Activated T-helper 17 cell treated with anti-CD3 and anti-CD28 coated beads, Interleukin-2, amount 50 U/mL, for 72 hours (primary cell): ENCODE results near the gene PACS1. TPM values are rescaled to one million over a fixed set of nuclear protein-coding genes. Genes with fewer than 3 reads are reported as not detected.

Experiments
- ATAC-seq: fragments of 150-1000 bp; cut with Tn5 transposase; replicated peaks from 2 replicates; pipeline ENCODE4 v1.10.0; 2021; ENCODE audit warnings: mild to moderate bottlenecking, moderate library complexity
- H3K27ac Mint-ChIP-seq: one replicate; pipeline ENCODE4 v1.8.0; 2022; ENCODE audit warnings: mixed read lengths
- H3K27me3 Mint-ChIP-seq: one replicate; pipeline ENCODE4 v1.8.0; 2022; ENCODE audit warnings: mixed read lengths
- H3K36me3 Mint-ChIP-seq: one replicate; pipeline ENCODE4 v1.8.0; 2022; ENCODE audit warnings: low read depth, mild to moderate bottlenecking, mixed read lengths
- H3K4me1 Mint-ChIP-seq: one replicate; pipeline ENCODE4 v1.8.0; 2022; ENCODE audit warnings: mixed read lengths
- H3K4me3 Mint-ChIP-seq: one replicate; pipeline ENCODE4 v1.8.0; 2022; ENCODE audit warnings: mild to moderate bottlenecking, mixed read lengths
- H3K9me3 Mint-ChIP-seq: one replicate; pipeline ENCODE4 v1.8.0; 2022; ENCODE audit warnings: mixed read lengths
- total RNA-seq, 2 donors: library from RNA; stranded (reverse); gene quantifications; one replicate each; pipeline ENCODE4 v1.2.3, GENCODE V29; 2022

The PACS1 gene
- total RNA-seq, 2 donors from 2014 or later, result 84.5 to 105 TPM

GRCh38 chr11:66119348-66120133, 49.5 kb downstream of the PACS1 start:
- no peaks in the 10 kb centered on the region for H3K27me3 Mint-ChIP-seq
- H3K4me3 Mint-ChIP-seq, result no peak overlapping the region
- no peaks in the 10 kb centered on the region for H3K36me3 Mint-ChIP-seq
- no peaks in the 10 kb centered on the region for H3K9me3 Mint-ChIP-seq
- no peak for ATAC-seq
- no peak overlapping the region for H3K27ac Mint-ChIP-seq
- H3K4me1 Mint-ChIP-seq, result peaks cover 62% of the 10 kb centered on the region

- H3K27me3 Mint-ChIP-seq, result no peaks in the 10 kb centered on the region
- H3K4me3 Mint-ChIP-seq, result no peak overlapping the region
- no peak for ATAC-seq
- no peak overlapping the region for H3K27ac Mint-ChIP-seq
- no peaks in the 10 kb centered on the region for H3K36me3 Mint-ChIP-seq
- H3K4me1 Mint-ChIP-seq, result peaks cover 63% of the 10 kb centered on the region
- H3K9me3 Mint-ChIP-seq, result no peaks in the 10 kb centered on the region
Observed at GRCh38 chr11:66121466-66121865, 51.4 kb downstream of the PACS1 start.

- Mint-ChIP-seq H3K4me1 (peaks cover 65% of the 10 kb centered on the region), H3K9me3 (no peaks in the 10 kb centered on the region), H3K27me3 (no peaks in the 10 kb centered on the region), H3K27ac (peak overlapping the region; percentile 92), H3K36me3 (peaks cover 7% of the 10 kb centered on the region), H3K4me3 (peak overlapping the region; percentile 86)
- no peak for ATAC-seq
Observed at GRCh38 chr11:66123902-66124301, 53.8 kb downstream of the PACS1 start.

- peak; percentile 57 for ATAC-seq
- Mint-ChIP-seq H3K36me3 (peaks cover 7% of the 10 kb centered on the region), H3K27ac (peak overlapping the region; percentile 92), H3K9me3 (no peaks in the 10 kb centered on the region), H3K4me3 (peak overlapping the region; percentile 86), H3K4me1 (peaks cover 59% of the 10 kb centered on the region), H3K27me3 (no peaks in the 10 kb centered on the region)
Observed at GRCh38 chr11:66124564-66124963, 54.5 kb downstream of the PACS1 start.

- H3K9me3 Mint-ChIP-seq, result no peaks in the 10 kb centered on the region
- no peaks in the 10 kb centered on the region for H3K27me3 Mint-ChIP-seq
- ATAC-seq, result peak; percentile 82
- peak overlapping the region; percentile 92 for H3K27ac Mint-ChIP-seq
- peaks cover 58% of the 10 kb centered on the region for H3K4me1 Mint-ChIP-seq
- peaks cover 7% of the 10 kb centered on the region for H3K36me3 Mint-ChIP-seq
- peak overlapping the region; percentile 86 for H3K4me3 Mint-ChIP-seq
Observed at GRCh38 chr11:66126064-66126463, 56.0 kb downstream of the PACS1 start.

GRCh38 chr11:66126808-66127555, 56.9 kb downstream of the PACS1 start:
- Mint-ChIP-seq H3K9me3 (no peaks in the 10 kb centered on the region), H3K4me3 (peak overlapping the region; percentile 86), H3K4me1 (peaks cover 60% of the 10 kb centered on the region), H3K27ac (peak overlapping the region; percentile 92), H3K27me3 (no peaks in the 10 kb centered on the region), H3K36me3 (peaks cover 7% of the 10 kb centered on the region)
- peak; percentile 78 for ATAC-seq

GRCh38 chr11:66130978-66131377, 60.9 kb downstream of the PACS1 start:
- no peak for ATAC-seq
- Mint-ChIP-seq H3K27me3 (no peaks in the 10 kb centered on the region), H3K36me3 (peaks cover 7% of the 10 kb centered on the region), H3K9me3 (no peaks in the 10 kb centered on the region), H3K27ac (peak overlapping the region; percentile 36), H3K4me3 (no peak overlapping the region), H3K4me1 (peaks cover 54% of the 10 kb centered on the region)

GRCh38 chr11:66131937-66132632, 62.0 kb downstream of the PACS1 start:
- Mint-ChIP-seq H3K36me3 (peaks cover 7% of the 10 kb centered on the region), H3K27ac (peak overlapping the region; percentile 36), H3K27me3 (no peaks in the 10 kb centered on the region), H3K4me3 (no peak overlapping the region), H3K9me3 (no peaks in the 10 kb centered on the region), H3K4me1 (peaks cover 54% of the 10 kb centered on the region)
- no peak for ATAC-seq

GRCh38 chr11:66133216-66133775, 63.2 kb downstream of the PACS1 start:
- Mint-ChIP-seq H3K36me3 (no peaks in the 10 kb centered on the region), H3K9me3 (no peaks in the 10 kb centered on the region), H3K4me1 (peaks cover 50% of the 10 kb centered on the region), H3K27ac (no peak overlapping the region), H3K4me3 (no peak overlapping the region), H3K27me3 (no peaks in the 10 kb centered on the region)
- ATAC-seq, result no peak

GRCh38 chr11:66136752-66137123, 66.7 kb downstream of the PACS1 start:
- peak; percentile 38 for ATAC-seq

GRCh38 chr11:66139817-66140404, 69.8 kb downstream of the PACS1 start:
- ATAC-seq, result no peak
- peaks cover 32% of the 10 kb centered on the region for H3K4me1 Mint-ChIP-seq
- H3K4me3 Mint-ChIP-seq, result no peak overlapping the region
- no peaks in the 10 kb centered on the region for H3K27me3 Mint-ChIP-seq
- H3K36me3 Mint-ChIP-seq, result peaks cover 6% of the 10 kb centered on the region
- H3K9me3 Mint-ChIP-seq, result no peaks in the 10 kb centered on the region
- H3K27ac Mint-ChIP-seq, result peak overlapping the region; percentile 79

More at GRCh38 chr11:66136752-66137123, 66.7 kb downstream of the PACS1 start:
- H3K27ac Mint-ChIP-seq, result peak overlapping the region; percentile 80
- peaks cover 40% of the 10 kb centered on the region for H3K4me1 Mint-ChIP-seq
- no peaks in the 10 kb centered on the region for H3K9me3 Mint-ChIP-seq
- H3K4me3 Mint-ChIP-seq, result peak overlapping the region; percentile 51
- H3K27me3 Mint-ChIP-seq, result no peaks in the 10 kb centered on the region
- H3K36me3 Mint-ChIP-seq, result no peaks in the 10 kb centered on the region

GRCh38 chr11:66142370-66143263, 72.5 kb downstream of the PACS1 start:
- no peak for ATAC-seq
- Mint-ChIP-seq H3K27me3 (no peaks in the 10 kb centered on the region), H3K36me3 (peaks cover 25% of the 10 kb centered on the region), H3K27ac (no peak overlapping the region), H3K4me3 (no peak overlapping the region), H3K9me3 (no peaks in the 10 kb centered on the region), H3K4me1 (peaks cover 30% of the 10 kb centered on the region)

- H3K27me3 Mint-ChIP-seq, result no peaks in the 10 kb centered on the region
- H3K9me3 Mint-ChIP-seq, result no peaks in the 10 kb centered on the region
- no peak for ATAC-seq
- H3K27ac Mint-ChIP-seq, result no peak overlapping the region
- H3K4me3 Mint-ChIP-seq, result no peak overlapping the region
- peaks cover 25% of the 10 kb centered on the region for H3K36me3 Mint-ChIP-seq
- peaks cover 29% of the 10 kb centered on the region for H3K4me1 Mint-ChIP-seq
Observed at GRCh38 chr11:66143264-66143566, 73.1 kb downstream of the PACS1 start.
